SU-DHL-6 (cell line): ENCODE measurements around the gene SMIM1.

Experiments used
- EZH2phosphoT487 ChIP-seq: fragments of 200-600 bp; sonication (generic), shearing (Covaris generic); conservative IDR thresholded peaks from 2 replicates; pipeline ENCODE4 v1.6.1; 2018; ENCODE audit warnings: mild to moderate bottlenecking, antibody characterized with exemption, low read length, moderate library complexity, mixed read lengths
- TF ChIP-seq, protein P1 (sequence below): fragments of 200-600 bp; sonication (generic); IDR thresholded peaks from one replicate; pipeline ENCODE4 v1.5.1; 2017; ENCODE audit warnings: antibody characterized with exemption, mild to moderate bottlenecking, low read length, moderate library complexity; ENCODE audit not compliant: insufficient read depth, poor library complexity, severe bottlenecking

DNA sequence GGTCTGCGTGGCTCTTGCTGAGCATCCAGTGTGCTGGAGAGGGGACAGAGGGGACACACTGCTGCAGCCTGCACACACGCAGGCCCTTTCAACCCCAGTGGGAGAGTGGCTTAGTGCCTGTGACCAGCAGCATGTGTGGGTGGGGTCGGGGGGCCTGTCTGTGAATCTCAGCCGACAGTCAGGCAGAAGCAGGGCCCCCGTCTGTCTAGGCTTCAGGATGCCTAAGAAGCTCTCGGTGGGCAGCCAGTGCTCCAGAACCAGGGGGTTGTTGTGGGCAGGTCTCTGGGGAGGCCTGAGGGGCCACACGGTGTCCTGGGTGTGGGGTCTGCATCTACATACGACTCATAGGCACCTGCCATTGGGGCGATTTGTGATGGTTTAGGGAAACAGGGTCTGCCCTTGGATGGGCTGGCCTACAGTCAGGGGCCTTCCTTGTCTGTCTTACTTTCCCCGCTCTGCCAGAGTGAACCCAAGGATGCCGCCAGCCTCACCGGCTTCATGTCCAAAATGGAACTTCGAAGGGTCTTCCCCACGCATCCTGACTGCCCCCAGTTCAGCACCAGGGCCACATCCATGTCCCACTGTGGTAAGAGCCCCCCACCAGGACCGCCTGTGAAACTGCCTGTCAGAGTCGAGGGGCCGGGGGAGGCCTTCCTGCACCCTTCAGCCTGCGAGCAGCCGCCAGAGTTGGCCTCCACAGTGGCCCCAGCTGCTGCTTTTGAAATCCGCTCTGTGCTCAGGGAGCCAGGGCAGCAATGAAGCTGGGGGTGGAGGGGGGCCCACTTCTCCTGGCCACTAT lies 18.7 kb upstream of the SMIM1 start:
- TF ChIP-seq, protein P1, sequence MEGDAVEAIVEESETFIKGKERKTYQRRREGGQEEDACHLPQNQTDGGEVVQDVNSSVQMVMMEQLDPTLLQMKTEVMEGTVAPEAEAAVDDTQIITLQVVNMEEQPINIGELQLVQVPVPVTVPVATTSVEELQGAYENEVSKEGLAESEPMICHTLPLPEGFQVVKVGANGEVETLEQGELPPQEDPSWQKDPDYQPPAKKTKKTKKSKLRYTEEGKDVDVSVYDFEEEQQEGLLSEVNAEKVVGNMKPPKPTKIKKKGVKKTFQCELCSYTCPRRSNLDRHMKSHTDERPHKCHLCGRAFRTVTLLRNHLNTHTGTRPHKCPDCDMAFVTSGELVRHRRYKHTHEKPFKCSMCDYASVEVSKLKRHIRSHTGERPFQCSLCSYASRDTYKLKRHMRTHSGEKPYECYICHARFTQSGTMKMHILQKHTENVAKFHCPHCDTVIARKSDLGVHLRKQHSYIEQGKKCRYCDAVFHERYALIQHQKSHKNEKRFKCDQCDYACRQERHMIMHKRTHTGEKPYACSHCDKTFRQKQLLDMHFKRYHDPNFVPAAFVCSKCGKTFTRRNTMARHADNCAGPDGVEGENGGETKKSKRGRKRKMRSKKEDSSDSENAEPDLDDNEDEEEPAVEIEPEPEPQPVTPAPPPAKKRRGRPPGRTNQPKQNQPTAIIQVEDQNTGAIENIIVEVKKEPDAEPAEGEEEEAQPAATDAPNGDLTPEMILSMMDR, result no peak
- TF ChIP-seq EZH2phosphoT487, result no peak
